Stomach (tissue), 9 donors: Measurements from ENCODE around the gene OTOG. TPM values are rescaled to one million over a fixed set of nuclear protein-coding genes. Genes with fewer than 3 reads are reported as not detected.

ENCODE experiments used
- DNase-seq, 2 donors: peaks; one replicate each; pipeline versions ENCODE4 v3.0.0 to v3.0.0-alpha.2; 2013 to 2019
- H3K27ac ChIP-seq, 5 donors: fragments of 200-600 bp in 4 of 5; sonication (generic) in 4 of 5; one replicate each; pipeline ENCODE4 v1.5.1; 2013 to 2019; ENCODE audit warnings: mild to moderate bottlenecking in 1 of 5, moderate library complexity in 1 of 5
- H3K27me3 ChIP-seq, 3 donors: fragments of 200-600 bp; sonication (generic); one replicate each; pipeline ENCODE4 v1.5.1; 2017 to 2019; ENCODE audit warnings: mixed run types in 1 of 3
- H3K36me3 ChIP-seq, 4 donors: fragments of 200-600 bp; sonication (generic); 1 replicate in 3 of 4; 2 replicates in 1 of 4; pipeline ENCODE4 v1.5.1; 2016 to 2019
- H3K4me1 ChIP-seq, 4 donors: fragments of 200-600 bp; sonication (generic); one replicate each; pipeline ENCODE4 v1.5.1; 2016 to 2019
- H3K4me3 ChIP-seq, 4 donors: fragments of 200-600 bp; sonication (generic) in 3 of 4; one replicate each; pipeline ENCODE4 v1.5.1; 2016 to 2019; ENCODE audit warnings: mild to moderate bottlenecking in 1 of 4
- H3K9me3 ChIP-seq, 4 donors: fragments of 200-600 bp; sonication (generic); one replicate each; pipeline ENCODE4 v1.5.1; 2016 to 2019
- CTCF ChIP-seq, 7 experiments: fragments of 450-650 bp in 4 of 7; fragments of 200-600 bp in 3 of 7; sonication (generic) in 3 of 7; IDR thresholded peaks; one replicate each; pipeline ENCODE4 v1.5.1; 2016 to 2019; ENCODE audit warnings: antibody characterized with exemption in 7 of 7, control low read depth in 2 of 7, mild to moderate bottlenecking in 1 of 7
- EP300 ChIP-seq: sonication (generic); formaldehyde crosslinking; IDR thresholded peaks from one replicate; pipeline ENCODE4 v1.6.1; 2017; ENCODE audit warnings: antibody characterized with exemption
- POLR2A ChIP-seq, 4 donors: fragments of 450-650 bp; IDR thresholded peaks; one replicate each; pipeline ENCODE4 v1.6.1; 2016; ENCODE audit warnings: antibody characterized with exemption in 4 of 4, control low read depth in 2 of 4, mild to moderate bottlenecking in 1 of 4, moderate library complexity in 1 of 4
- POLR2AphosphoS5 ChIP-seq, 3 donors: sonication (generic); formaldehyde crosslinking; IDR thresholded peaks; one replicate each; pipeline ENCODE4 v1.6.1; 2016; ENCODE audit warnings: antibody characterized with exemption in 3 of 3
- WGBS, 5 donors: extraction: QIAGEN DNeasy Blood & Tissue Kit in 3 of 5; methylation state at CpG; one replicate each; pipeline versions ENCODE4 v1.1.5 to v1.1.7; 2013 to 2018; 5-methylcytosine and 5-hydroxymethylcytosine counted together
- intact Hi-C: fragments of 100-400 bp; cut with DNase I; formaldehyde crosslinking; loops from one replicate; pipeline ENCODE4 v1.15.1; 2023; ENCODE audit warnings: low total_unique reads
- polyA plus RNA-seq, 3 donors: library from polyadenylated mRNA; stranded (reverse); fragments of 200-250 nt; gene quantifications; one replicate each; pipeline ENCODE4 v1.2.3, GENCODE V29; 2013
- total RNA-seq, 5 donors: library from RNA; depleted of rRNA; stranded (reverse); fragments of >200 nt; gene quantifications; one replicate each; pipeline versions ENCODE4 v1.1.0 to v1.2.3, GENCODE V29; 2014 to 2016
- donor health status: healthy with polysubstance abuse.
- donor health status: Bipolar disorder and iron deficiency.
- donor health status: healthy.

Gene OTOG
- total and polyA plus RNA-seq, 8 donors = not detected

DNA sequence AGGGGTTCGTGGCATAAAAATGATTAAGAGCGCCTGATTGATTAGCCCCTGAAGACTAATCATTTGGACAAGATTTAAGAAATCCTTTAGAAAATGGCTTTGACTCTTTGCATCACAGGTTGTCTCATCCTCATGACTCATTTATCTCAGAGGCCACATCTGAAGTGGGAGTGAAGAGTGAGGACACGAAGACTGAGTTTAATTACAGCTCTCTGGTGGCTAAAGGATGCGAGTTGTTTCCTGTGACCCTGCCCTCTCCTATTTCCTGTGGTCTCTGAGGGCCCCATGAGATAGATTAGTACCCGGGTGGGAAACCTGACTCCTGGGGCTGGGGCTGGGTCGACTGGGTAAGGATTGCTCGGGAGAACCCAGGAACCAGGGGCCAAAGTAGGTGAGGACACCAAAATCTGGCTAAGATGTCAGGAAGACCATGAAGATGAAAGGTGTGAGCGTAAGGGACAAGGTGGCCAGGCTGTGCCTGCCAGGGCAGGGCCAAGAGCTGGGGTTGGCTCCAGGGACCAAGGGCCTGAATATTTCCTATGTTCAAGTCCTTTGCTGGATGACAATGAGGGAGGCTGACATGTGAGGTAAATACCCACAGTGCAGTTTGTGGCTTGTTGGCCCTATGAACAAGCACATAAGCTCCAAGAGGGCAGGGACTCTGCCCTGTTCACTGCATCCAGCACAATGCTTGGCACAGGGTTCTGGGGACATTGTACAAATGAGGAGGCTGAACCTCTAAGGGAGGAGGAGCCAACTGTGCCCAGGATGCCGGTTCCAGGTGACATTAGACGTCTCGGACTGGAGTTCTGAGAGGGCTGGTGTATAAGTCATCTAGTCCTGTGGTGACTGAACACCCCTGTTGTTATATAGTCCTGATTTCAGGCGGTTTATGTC, 3.6 kb downstream of the OTOG start:
- Histone ChIP-seq H3K27ac (no peak overlapping the region), H3K27me3 (peaks cover 0 to 65% (median 14%) of the 10 kb centered on the region in 3 donors), H3K36me3 (no peaks in the 10 kb centered on the region), H3K9me3 (no peaks in the 10 kb centered on the region), H3K4me1 (no peaks in the 10 kb centered on the region), H3K4me3 (no peak overlapping the region)
- no peak for TF ChIP-seq POLR2A (IDR thresholded peaks at IDR 0.05)
- WGBS, 5 donors = 47 to 65% (median 62%) methylated on average over 11 to 12 of the region's 12 CpGs
- DNase-seq = no peak
- intact Hi-C loops = no loop called here

DNA sequence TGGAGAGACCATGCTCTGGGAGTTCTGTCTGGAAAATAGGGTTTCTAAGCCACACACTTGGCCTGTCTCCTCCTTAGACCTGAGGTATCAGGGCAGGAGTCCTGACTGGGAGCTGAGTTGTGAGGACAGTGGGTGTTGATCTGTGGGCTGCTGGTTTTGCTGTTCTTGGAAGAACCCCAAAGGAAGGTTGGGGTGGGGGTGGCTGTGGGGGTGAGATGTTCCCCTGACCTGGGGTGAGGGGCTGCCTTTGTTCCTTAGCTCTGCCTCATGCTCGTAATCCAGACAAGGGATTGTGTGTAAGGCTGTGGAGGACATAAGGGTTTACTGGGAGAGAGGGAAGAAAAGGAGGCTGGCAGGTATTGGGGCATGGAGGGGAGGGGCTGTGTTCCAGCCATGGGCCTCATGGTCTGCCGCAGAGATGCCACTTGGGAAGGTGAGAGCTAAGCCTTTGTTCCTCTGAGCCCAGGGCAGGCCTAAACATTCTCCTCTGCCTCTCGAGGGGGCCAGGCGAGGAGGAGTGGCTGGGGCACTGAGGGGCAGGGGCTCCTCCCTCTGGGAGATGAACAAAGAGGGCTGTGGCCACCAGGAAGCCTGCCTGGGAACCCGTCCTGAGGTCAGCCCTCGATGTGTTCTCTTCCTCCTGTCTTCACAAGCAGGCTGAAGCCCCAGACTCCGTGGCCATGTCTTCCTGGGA, 4.4 kb downstream of the OTOG start:
- no peak for DNase-seq
- WGBS, 5 donors = 55 to 64% (median 61%) methylated on average over 5 to 7 of the region's 7 CpGs
- Histone ChIP-seq H3K4me1 (no peaks in the 10 kb centered on the region), H3K27me3 (peaks cover 0 to 57% (median 14%) of the 10 kb centered on the region in 3 donors), H3K36me3 (no peaks in the 10 kb centered on the region), H3K9me3 (no peaks in the 10 kb centered on the region), H3K27ac (no peak overlapping the region), H3K4me3 (no peak overlapping the region)
- intact Hi-C loops = no loop called here
- TF ChIP-seq CTCF (IDR thresholded peaks at IDR 0.05) (no peak), POLR2AphosphoS5 (IDR thresholded peaks at IDR 0.05) (no peak), POLR2A (IDR thresholded peaks at IDR 0.05) (no peak), EP300 (no peak)

DNA sequence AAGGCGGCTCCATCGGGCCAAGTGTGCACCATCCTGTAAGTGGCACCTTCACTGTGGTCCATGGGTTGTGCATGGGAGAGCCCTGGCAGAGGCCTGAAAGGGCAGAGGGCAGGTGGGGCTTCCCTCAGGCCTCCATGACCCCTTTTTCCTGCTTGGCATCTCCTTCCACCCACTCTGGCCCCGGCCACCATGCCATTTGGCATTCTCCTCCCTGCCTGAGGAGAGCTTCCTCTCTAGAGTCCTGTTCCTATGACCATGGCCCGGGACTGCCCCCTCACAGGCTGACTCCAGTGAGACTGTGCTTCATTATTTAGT, 4.9 kb downstream of the OTOG start:
- intact Hi-C loops = no loop called here
- Histone ChIP-seq H3K4me1 (no peaks in the 10 kb centered on the region), H3K36me3 (no peaks in the 10 kb centered on the region), H3K27me3 (peaks cover 0 to 54% (median 11%) of the 10 kb centered on the region in 3 donors), H3K4me3 (no peak overlapping the region), H3K27ac (no peak overlapping the region), H3K9me3 (no peaks in the 10 kb centered on the region)
- TF ChIP-seq EP300 (no peak), POLR2A (IDR thresholded peaks at IDR 0.05) (no peak), POLR2AphosphoS5 (IDR thresholded peaks at IDR 0.05) (no peak), CTCF (IDR thresholded peaks at IDR 0.05) (no peak)
- no peak for DNase-seq
- 69 to 90% (median 85%) methylated on average over 2 to 4 of the region's 4 CpGs for WGBS, 5 donors

- intact Hi-C loops = no loop called here
- no peaks in the 10 kb centered on the region for H3K4me1 ChIP-seq
- 78 to 86% (median 84%) methylated on average over 7 to 10 of the region's 10 CpGs for WGBS, 5 donors
- no peak for TF ChIP-seq CTCF (IDR thresholded peaks at IDR 0.05)
- TF ChIP-seq POLR2AphosphoS5 (IDR thresholded peaks at IDR 0.05) = no peak
- no peak for TF ChIP-seq POLR2A (IDR thresholded peaks at IDR 0.05)
- no peak for TF ChIP-seq EP300
- H3K9me3 ChIP-seq = no peaks in the 10 kb centered on the region
- no peak overlapping the region for H3K27ac ChIP-seq
- no peak overlapping the region for H3K4me3 ChIP-seq
- H3K27me3 ChIP-seq = peaks cover 0 to 54% (median 5%) of the 10 kb centered on the region in 3 donors
- H3K36me3 ChIP-seq = no peaks in the 10 kb centered on the region
- no peak for DNase-seq
Measured at GRCh38 chr11:17552392-17553248, 5.6 kb downstream of the OTOG start.
